Thyroid gland (tissue), 4 donors: ENCODE measurements around the gene VEPH1.

Source experiments
- CTCF ChIP-seq, 6 experiments: fragments of 200-600 bp in 3 of 6; fragments of 450-650 bp in 3 of 6; sonication (generic) in 3 of 6; IDR thresholded peaks; one replicate each; pipeline ENCODE4 v1.5.1; 2016 to 2019; ENCODE audit warnings: antibody characterized with exemption in 6 of 6, mild to moderate bottlenecking in 2 of 6, inconsistent platforms in 1 of 6, moderate library complexity in 1 of 6
- POLR2A ChIP-seq, 2 donors: fragments of 450-650 bp; IDR thresholded peaks; one replicate each; pipeline ENCODE4 v1.6.1; 2017; ENCODE audit warnings: antibody characterized with exemption in 2 of 2, mild to moderate bottlenecking in 2 of 2, moderate library complexity in 1 of 2

- no peak for TF ChIP-seq POLR2A (IDR thresholded peaks at IDR 0.05)
- no peak for TF ChIP-seq CTCF (IDR thresholded peaks at IDR 0.05)
These were observed 251.5 kb downstream of the VEPH1 start for GRCh38 chr3:157251685-157252084.
